HEK293 (cell line): Measurements from ENCODE around the gene GLB1L2.

ENCODE experiments used
- CTCF ChIA-PET: fragments of 350-600 bp; formaldehyde crosslinking; extraction: SDS; loops from one replicate; lab custom pipeline; 2021; ENCODE audit warnings: antibody characterized with exemption; lab: Yijun Ruan, JAX
- POLR2A ChIA-PET: fragments of 300-600 bp; formaldehyde crosslinking; extraction: SDS; loops from one replicate; lab custom pipeline; 2020; ENCODE audit warnings: antibody characterized with exemption, inconsistent platforms; lab: Yijun Ruan, JAX
- H3K27ac ChIP-seq: fragments of 200-500 bp; sonication (Bioruptor generic); 2 replicates; pipeline ENCODE4 v1.5.1; 2014; ENCODE audit warnings: low read depth, low read length, control low read depth, inconsistent platforms; ENCODE audit errors: extremely low read depth
- H3K36me3 ChIP-seq, 2 experiments: fragments of 200-500 bp in 1 of 2; sonication (Bioruptor generic) in 1 of 2; 1 replicate in 1 of 2; 2 replicates in 1 of 2; pipeline ENCODE4 v1.5.1; 2014 to 2017; ENCODE audit warnings: inconsistent platforms in 2 of 2, low read length in 2 of 2; ENCODE audit not compliant: control insufficient read depth in 2 of 2, insufficient read depth in 1 of 2
- H3K4me1 ChIP-seq: fragments of 200-500 bp; sonication (Bioruptor generic); 2 replicates; pipeline ENCODE4 v1.5.1; 2014; ENCODE audit warnings: mild to moderate bottlenecking, low read length, inconsistent platforms; ENCODE audit not compliant: control insufficient read depth, insufficient read depth
- H3K4me3 ChIP-seq: 2 replicates; pipeline ENCODE4 v1.5.1; 2011; ENCODE audit warnings: low read depth, mild to moderate bottlenecking, control low read depth, low read length, moderate library complexity
- H3K9me3 ChIP-seq: fragments of 200-500 bp; sonication (Bioruptor generic); 2 replicates; pipeline ENCODE4 v1.5.1; 2014; ENCODE audit warnings: low read depth, low read length, inconsistent platforms; ENCODE audit not compliant: control insufficient read depth, insufficient read depth
- BCL11B ChIP-seq: fragments of 450-650 bp; formaldehyde crosslinking; IDR thresholded peaks from 2 replicates; pipeline ENCODE4 v1.5.1; 2016; ENCODE audit warnings: low read depth, missing biosample characterization, missing genetic modification characterization
- ELK4 ChIP-seq: IDR thresholded peaks from 2 replicates; pipeline ENCODE4 v1.6.1; 2011; ENCODE audit warnings: mild to moderate bottlenecking, low read depth, low read length, borderline replicate concordance
- KLF10 ChIP-seq: fragments of 450-650 bp; IDR thresholded peaks from 2 replicates; pipeline ENCODE4 v1.5.1; 2018; ENCODE audit warnings: missing biosample characterization, mild to moderate bottlenecking, missing genetic modification characterization
- MEIS1 ChIP-seq: sonication (generic); formaldehyde crosslinking; IDR thresholded peaks from 2 replicates; pipeline ENCODE4 v1.8.1; 2022; ENCODE audit warnings: missing genetic modification reagents, mild to moderate bottlenecking, borderline replicate concordance
- TCF7L2 ChIP-seq: IDR thresholded peaks from 2 replicates; pipeline ENCODE4 v1.6.1; 2011; ENCODE audit warnings: low read depth, mild to moderate bottlenecking, inconsistent platforms, low read length, moderate library complexity, borderline replicate concordance
- ZNF148 ChIP-seq: fragments of 450-650 bp; formaldehyde crosslinking; IDR thresholded peaks from 2 replicates; pipeline ENCODE4 v1.5.0; 2017; ENCODE audit warnings: missing biosample characterization, missing genetic modification characterization, borderline replicate concordance
- ZNF280C ChIP-seq: fragments of 450-650 bp; formaldehyde crosslinking; IDR thresholded peaks from 2 replicates; pipeline ENCODE4 v1.5.1; 2016; ENCODE audit warnings: missing biosample characterization, missing genetic modification characterization
- ZNF391 ChIP-seq: fragments of 450-650 bp; formaldehyde crosslinking; IDR thresholded peaks from 2 replicates; pipeline ENCODE4 v1.5.1; 2016; ENCODE audit warnings: low read depth, missing biosample characterization, missing genetic modification characterization, borderline replicate concordance
- ZNF514 ChIP-seq: fragments of 450-650 bp; formaldehyde crosslinking; IDR thresholded peaks from 2 replicates; pipeline ENCODE4 v1.5.1; 2016; ENCODE audit warnings: missing biosample characterization, missing genetic modification characterization
- ZNF518A ChIP-seq: fragments of 450-650 bp; formaldehyde crosslinking; conservative IDR thresholded peaks from 2 replicates; pipeline ENCODE4 v1.5.1; 2016; ENCODE audit warnings: low read depth, missing biosample characterization, missing genetic modification characterization
- ZNF558 ChIP-seq: fragments of 450-650 bp; formaldehyde crosslinking; IDR thresholded peaks from 2 replicates; pipeline ENCODE4 v1.5.1; 2016; ENCODE audit warnings: missing biosample characterization, missing genetic modification characterization
- ZNF560 ChIP-seq: fragments of 450-650 bp; formaldehyde crosslinking; IDR thresholded peaks from 2 replicates; pipeline ENCODE4 v1.5.1; 2017; ENCODE audit warnings: missing biosample characterization, missing genetic modification characterization, borderline replicate concordance
- ZNF768 ChIP-seq: fragments of 450-650 bp; formaldehyde crosslinking; IDR thresholded peaks from 2 replicates; pipeline ENCODE4 v1.5.1; 2018; ENCODE audit warnings: missing biosample characterization, mild to moderate bottlenecking, missing genetic modification characterization
- ZNF791 ChIP-seq: fragments of 450-650 bp; formaldehyde crosslinking; IDR thresholded peaks from 2 replicates; pipeline ENCODE4 v1.5.1; 2016; ENCODE audit warnings: missing biosample characterization, missing genetic modification characterization

Gene GLB1L2

GRCh38 chr11:134328433-134328832 lies 3.4 kb upstream of the GLB1L2 start:
- H3K27ac ChIP-seq, result no peak overlapping the region
- no peak overlapping the region for H3K4me3 ChIP-seq
- ChIA-PET CTCF (no interaction called here), POLR2A (no interaction called here)
- no peaks in the 10 kb centered on the region for H3K36me3 ChIP-seq
- no peaks in the 10 kb centered on the region for H3K4me1 ChIP-seq
- no peak for TF ChIP-seq ZNF768 (tag by site-specific recombination)
- TF ChIP-seq ZNF148 (tag by site-specific recombination), result no peak
- no peak for TF ChIP-seq MEIS1 (CRISPR knock-in tag)
- no peak for TF ChIP-seq ZNF560 (tag by site-specific recombination)
- no peak for TF ChIP-seq ZNF558 (tag by site-specific recombination)
- no peak for TF ChIP-seq ZNF391 (tag by site-specific recombination)
- TF ChIP-seq ELK4, result no peak
- TF ChIP-seq TCF7L2, result no peak
- no peak for TF ChIP-seq ZNF514
- TF ChIP-seq BCL11B (tag by site-specific recombination), result no peak
- no peak for TF ChIP-seq ZNF791 (tag by site-specific recombination)
- TF ChIP-seq ZNF518A (tag by site-specific recombination), result no peak
- no peak for TF ChIP-seq KLF10 (tag by site-specific recombination)
- TF ChIP-seq ZNF280C (tag by site-specific recombination), result no peak
- no peaks in the 10 kb centered on the region for H3K9me3 ChIP-seq
